GM12872 (cell line): ENCODE measurements around the gene FAM13C.

Experiments
- TF ChIP-seq, protein P1 (sequence below): IDR thresholded peaks from 3 replicates; pipeline ENCODE4 v1.5.1; 2011; ENCODE audit warnings: low read depth, mild to moderate bottlenecking, low read length, moderate library complexity; ENCODE audit not compliant: insufficient read depth

FAM13C gene

DNA sequence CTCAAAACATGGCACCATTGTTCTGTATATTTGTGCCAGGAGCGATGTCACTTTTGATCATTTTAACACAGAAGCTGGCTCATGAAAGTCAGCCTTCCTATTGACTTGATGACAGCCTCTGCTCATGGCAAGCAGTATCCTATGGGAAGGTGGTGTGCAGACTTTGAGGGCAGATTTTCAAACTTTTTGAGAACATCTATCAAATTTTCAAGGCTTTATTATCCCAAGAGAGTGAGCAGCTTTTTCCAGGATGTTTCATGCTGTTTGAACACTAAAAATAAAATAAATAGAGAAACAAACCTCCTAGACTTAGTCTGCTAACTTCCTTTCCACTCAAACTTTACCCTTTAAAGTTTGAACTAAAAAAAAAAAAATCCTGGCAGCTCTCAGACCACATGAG lies 20.3 kb downstream of the FAM13C start:
- TF ChIP-seq, protein P1, sequence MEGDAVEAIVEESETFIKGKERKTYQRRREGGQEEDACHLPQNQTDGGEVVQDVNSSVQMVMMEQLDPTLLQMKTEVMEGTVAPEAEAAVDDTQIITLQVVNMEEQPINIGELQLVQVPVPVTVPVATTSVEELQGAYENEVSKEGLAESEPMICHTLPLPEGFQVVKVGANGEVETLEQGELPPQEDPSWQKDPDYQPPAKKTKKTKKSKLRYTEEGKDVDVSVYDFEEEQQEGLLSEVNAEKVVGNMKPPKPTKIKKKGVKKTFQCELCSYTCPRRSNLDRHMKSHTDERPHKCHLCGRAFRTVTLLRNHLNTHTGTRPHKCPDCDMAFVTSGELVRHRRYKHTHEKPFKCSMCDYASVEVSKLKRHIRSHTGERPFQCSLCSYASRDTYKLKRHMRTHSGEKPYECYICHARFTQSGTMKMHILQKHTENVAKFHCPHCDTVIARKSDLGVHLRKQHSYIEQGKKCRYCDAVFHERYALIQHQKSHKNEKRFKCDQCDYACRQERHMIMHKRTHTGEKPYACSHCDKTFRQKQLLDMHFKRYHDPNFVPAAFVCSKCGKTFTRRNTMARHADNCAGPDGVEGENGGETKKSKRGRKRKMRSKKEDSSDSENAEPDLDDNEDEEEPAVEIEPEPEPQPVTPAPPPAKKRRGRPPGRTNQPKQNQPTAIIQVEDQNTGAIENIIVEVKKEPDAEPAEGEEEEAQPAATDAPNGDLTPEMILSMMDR: no peak

DNA sequence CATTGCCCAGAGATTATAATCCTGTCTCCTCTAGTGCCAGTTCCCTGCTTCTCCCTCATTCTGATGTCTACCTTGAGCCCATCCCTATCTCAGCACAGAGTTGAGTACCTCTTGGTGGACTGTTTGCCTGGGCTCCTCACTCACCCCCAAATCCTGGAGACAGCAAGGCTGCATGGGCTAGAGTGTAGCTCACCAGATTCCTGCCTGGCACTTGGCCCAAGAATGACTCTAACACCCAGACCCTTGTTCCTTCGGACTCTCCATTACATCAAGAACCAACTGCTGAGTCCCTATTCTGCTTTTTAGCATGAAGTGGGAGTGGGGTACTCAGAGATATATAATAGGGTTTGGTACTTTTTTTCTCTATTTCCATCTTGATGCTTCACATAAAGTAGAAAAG lies 22.1 kb downstream of the FAM13C start:
- TF ChIP-seq, protein P1: no peak

DNA sequence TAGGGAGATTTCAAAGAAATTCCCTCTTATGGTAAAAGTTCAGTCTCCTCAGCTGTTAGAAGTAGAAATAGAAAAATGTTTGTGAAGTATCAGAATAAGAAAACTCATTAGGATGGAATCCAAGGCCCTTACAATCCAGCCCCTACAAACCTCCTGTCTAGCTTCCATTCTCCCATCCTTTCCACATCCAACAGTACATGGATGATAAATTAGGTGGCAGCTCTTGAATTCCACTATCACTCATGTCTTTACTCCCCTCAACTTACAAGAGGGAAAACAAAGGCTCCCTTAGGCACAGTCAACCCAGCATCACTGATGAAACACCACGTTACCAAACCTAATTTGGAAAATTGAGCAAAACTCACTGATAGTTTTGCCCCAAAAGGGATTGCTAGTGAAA lies 23.0 kb downstream of the FAM13C start:
- TF ChIP-seq, protein P1: no peak

DNA sequence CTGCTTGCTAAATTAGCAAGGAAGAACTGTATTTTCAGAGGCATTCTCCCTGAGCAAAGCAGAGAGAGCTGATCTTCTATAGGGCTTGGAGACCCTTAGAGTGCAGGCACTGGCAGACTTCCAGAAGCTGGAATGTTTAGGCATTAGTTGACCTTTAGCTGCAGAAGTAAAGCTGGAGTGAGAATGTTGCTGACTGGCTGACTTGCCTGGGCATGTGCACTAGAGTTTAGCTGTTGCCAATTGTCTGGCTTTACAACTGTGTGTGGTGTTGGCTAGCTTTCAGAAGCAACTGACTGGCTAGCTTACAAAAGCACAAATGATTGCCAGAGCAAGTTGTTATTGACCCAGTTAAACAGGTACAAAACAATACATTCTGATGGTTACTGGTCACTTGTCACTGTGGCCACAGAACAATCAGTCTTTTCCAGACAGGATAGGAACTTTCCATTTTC lies 25.1 kb downstream of the FAM13C start:
- TF ChIP-seq, protein P1: no peak

DNA sequence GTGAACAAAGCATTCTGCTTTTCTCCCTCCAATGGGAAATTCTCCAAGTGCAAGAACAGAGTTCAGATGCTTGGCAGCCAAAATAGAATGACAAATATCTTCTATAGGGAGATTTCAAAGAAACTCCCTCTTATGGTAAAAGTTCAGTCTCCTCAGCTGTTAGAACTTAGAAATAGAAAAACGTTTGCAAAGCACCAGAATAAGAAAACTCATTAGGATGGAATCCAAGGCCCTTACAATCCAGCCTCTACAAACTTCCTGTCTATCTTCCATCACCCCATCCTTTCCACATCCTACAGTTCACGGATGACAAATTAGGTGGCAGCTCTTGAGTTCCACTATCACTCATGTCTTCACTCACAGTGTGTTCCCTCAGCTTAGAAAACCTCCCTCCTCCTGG lies 25.7 kb downstream of the FAM13C start:
- TF ChIP-seq, protein P1: no peak

DNA sequence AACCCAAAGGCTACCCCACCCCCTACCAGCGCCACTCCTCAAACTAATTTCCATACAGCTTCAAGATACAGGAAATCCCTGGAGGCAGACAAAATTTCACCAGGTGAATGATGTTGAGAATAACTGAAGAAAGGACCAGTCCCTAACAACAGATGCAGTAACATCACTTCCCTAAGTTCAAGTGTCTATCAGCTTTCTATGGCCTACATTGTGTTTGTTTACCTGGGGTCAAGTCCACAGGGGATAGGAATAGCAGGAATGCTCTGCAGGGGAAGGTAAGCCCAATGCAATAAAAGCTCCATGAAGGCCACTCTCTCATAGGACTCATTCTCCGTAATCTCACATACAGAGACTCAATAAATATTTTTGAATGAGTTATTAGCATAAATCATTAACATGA lies 26.9 kb downstream of the FAM13C start:
- TF ChIP-seq, protein P1: no peak

DNA sequence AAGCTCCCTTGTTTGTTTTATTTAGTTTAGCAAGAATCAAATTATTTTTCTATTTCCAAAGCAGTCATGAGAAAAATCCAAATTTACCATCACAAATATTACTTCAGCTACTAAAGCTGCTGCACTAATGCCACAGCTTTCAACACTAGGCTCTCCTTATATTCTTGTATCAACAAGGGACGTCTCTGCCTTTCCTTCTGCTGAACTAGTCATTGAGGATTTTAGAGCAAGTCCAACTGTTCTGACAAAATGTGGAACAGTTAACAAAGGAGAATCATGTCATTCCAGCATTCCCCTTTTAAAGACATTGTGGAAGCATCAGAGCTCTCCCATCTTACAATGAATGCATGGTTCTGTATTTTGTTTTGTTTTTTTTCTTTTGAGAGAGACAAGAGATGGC lies 28.6 kb downstream of the FAM13C start:
- TF ChIP-seq, protein P1: no peak

DNA sequence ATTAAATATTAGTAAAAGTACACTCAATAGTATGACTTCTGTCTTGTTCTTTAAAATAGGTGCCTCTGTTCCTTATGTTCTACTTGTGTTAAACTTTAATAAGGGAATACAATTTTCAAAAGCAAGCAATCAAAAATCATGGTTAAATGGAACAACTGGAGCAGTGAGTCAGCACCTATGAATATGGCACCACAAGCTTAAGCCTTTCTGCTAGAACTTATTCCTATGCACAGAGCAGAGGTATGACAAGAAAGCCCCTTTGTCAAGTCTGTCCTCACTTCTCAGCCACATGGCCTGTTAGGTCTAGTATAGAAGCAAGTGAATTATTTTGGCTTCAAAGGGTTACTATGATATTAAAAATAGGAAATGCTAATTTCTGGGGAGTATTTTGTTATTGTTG lies 29.8 kb downstream of the FAM13C start:
- TF ChIP-seq, protein P1: no peak
